IPS-11a (cell line): ENCODE data around the gene TRPC6.
"Not testable (repeated sequence)": the region's sequence is repeated elsewhere in the genome, so short reads cannot be mapped to it uniquely, and the experiment has no call there.

Source experiments
- H3K4me3 ChIP-seq: one replicate; pipeline ENCODE4 v1.5.1; 2013; ENCODE audit warnings: low read depth, low read length, control low read depth

Gene TRPC6

DNA sequence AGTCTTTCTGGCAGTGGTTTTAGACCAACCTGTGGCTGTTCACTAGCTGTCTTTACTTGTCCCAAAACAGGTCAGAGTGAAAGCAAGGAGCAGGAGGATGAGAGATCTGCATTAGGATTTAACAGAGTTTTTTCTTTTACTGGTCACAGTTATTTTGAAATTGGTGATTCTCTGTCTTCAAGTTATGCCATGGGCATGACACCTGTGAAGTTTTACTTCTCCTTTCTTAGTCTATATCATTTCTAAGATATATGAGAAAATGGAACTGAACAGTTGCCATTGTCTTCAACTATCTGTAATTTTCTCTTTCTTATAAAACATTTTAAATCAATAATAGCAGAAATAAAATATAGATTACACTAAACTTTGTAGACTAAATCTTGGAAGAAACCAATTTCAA, 60.6 kb downstream of the TRPC6 start:
- H3K4me3 ChIP-seq: no peak overlapping the region

DNA sequence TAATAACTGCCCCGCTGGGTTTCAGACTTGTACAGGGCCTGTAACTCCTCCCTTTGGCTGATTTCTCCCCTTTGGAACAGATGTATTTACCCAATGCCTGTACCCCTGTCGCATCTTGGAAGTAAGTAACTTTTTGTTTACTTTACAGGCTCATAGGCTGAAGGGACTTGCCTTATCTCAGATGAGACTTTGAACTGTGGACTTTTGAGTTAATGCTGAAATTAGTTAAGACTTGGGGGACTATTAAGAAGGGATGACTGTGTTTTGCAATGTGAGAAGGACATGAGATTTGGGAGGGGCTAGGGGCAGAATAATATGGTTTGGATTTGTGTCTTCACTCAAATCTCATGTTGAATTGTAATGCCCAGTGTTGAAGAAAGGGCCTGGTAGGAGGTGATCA, 62.0 kb downstream of the TRPC6 start:
- H3K4me3 ChIP-seq: no peak overlapping the region

DNA sequence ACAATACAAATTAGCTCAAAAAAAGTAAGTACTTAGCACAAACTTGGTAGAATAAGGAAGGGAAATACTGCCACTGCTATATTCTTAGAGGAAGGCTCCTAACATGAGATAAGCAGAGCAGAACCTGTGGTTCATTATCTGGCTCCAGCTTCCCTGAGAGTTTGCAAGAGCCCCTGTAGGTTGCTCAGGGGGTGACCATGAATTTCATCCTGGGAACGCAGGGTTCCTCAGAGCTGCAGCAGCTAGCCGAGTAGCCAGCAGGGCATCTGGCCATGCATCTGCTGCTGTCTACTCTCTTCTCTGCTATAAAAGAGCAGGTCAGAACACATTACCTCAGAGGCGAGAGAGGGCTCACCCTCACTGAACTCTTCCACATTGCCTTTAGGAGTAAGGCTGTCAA, 67.3 kb downstream of the TRPC6 start:
- no peak overlapping the region for H3K4me3 ChIP-seq

DNA sequence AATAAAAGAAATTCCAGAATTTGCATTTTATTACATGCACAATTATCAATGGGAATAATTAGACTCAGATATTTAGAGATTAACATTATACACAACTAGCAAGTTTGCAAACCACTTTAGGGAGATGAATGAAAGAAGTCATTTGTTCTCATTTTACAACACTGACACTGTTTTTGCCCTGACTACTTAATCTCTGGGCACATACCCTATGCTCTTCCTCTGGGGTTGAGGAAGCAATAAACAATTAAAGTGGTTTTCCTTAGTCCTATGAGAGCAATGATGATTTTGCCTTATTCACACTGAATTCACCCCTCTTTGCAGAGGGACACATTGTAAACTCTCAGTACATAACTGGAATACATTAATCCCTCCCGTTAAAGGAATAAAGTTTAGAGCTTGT, 72.7 kb downstream of the TRPC6 start:
- no peak overlapping the region for H3K4me3 ChIP-seq

DNA sequence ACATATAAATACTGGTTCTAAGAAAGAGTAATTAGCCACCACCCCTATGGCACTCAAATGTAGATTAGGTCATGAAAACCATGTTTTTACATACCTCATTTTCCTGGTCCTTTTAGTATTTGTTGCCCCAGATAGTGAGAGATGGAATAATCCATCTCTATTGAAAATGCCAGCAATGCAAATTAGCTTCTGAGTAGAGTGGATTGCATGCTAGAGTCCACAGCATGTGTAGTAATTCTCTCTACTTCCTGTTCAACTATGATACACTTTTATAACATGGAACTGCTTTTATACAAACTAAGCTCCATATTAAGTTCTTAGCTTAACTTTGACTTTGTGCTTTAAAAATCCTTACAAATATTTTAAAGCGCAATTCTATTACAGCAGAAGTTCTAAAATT, 73.2 kb downstream of the TRPC6 start:
- no peak overlapping the region for H3K4me3 ChIP-seq

DNA sequence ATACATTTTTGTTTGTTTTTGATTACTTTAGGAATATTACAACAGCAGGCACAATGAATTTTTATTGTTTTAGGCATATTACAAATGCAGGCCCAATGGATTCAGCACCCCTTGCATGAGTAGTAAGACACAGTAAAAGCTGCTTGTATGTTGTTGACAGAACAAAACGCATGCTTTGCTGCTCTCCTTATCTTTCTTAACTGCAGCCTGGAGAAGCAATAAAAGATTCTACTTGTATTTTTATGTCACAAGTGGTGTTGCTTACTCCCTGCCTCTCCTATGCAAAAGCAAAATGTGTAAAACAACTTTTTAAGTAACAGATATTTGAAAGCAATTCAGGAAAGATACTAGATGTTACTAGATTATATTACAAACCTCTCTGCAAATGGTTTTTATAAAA, 73.9 kb downstream of the TRPC6 start:
- no peak overlapping the region for H3K4me3 ChIP-seq

DNA sequence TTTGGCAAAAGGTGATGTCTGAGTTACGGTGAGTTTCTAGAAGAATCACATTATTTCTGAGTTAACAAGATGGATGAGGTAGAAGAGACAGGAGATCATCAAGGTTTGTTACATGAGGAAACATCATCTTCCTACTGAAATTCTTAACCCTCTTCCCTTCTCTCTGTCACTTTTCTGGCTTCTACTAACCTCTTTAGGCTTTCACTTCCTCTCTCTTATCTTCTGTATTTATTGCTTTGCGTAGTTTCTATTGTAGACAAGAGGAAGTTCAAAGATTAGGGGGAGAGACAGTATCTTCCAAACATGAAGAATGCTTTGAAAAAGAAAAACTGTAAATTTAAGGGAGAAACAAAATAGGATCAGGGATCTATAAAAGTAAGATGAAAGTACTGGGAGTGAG, 75.4 kb downstream of the TRPC6 start:
- H3K4me3 ChIP-seq: no peak overlapping the region

DNA sequence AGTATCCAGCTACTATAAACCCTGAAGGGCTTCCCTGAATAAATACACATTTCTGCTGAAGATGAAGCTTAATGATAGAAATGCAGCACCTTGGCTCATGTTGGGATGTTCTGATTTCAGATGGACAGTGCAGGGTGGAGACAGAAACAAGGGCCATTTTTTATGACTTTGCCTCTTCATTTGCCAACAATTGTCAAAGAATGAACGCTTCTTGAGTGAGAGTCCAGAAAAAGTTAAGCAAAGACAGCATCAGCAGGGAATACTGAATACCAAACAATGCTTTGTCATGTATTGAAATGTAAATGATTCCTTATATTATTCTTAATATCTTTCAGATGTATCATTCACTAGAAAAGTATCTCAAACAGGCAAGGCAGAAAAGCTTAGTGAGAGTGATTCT, 84.9 kb downstream of the TRPC6 start:
- no peak overlapping the region for H3K4me3 ChIP-seq

DNA sequence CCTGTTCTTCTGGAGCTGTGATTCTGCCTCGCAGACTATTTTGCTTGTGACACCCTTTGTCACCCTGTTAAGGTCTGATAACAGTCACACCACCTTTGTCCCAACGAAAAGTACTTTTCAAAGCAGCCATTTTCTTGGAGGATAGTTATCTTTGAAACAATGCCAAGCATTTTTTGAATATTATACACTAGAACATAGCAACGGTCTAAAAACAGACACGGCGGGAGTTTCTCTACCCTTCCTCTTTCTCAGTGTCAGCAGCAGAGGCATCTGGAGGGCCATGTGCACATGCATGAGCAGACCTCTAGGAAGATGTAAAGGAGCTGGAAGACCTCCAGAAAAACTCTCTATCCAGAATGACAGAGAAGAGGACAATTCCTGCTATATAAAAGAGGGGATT, 86.5 kb downstream of the TRPC6 start:
- H3K4me3 ChIP-seq: no peak overlapping the region

DNA sequence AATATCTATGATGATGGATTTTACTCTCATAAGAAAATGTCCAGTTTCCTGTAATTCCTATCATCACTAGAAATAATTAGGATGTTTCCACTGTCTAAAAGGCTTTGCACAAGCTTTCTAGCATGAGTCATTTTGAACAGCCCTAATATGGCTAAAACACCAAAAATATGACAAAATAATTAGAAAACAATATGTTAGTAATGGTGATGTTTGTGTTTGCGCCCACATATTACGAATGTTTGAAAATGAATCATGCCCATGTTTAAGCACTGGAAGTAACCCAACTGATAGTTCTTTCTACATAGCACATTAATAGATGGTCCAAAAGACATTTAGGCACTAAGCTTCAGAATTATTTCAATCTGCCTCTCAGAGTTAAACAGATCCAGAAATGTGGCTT, 96.0 kb downstream of the TRPC6 start:
- H3K4me3 ChIP-seq: no peak overlapping the region

DNA sequence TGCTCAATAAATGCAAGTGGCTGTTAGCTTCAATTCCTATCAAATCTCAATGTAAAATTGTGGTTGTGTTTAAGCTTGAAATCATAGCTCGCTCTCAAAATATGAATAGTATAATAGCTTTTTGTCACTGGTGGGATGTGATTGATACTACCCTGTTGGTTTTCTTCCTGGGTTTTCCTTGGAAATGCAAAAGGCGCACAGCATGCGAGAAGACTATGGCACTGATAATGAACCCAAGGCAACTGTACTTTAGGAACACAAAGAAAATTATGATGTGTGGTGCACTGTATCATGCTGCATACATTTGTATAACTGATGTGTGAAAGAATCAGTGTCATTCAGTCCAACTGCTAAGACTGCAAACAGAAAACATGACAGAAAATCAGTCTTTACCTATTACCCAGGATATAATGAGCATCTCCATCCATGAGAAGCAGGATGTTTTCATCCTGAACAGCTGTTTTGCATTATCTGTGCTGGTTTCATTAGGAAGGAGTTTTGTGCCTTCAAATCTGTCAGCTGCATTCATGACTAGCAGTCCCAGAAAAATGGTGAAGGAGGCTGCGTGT, 101.2 kb downstream of the TRPC6 start:
- no peak overlapping the region for H3K4me3 ChIP-seq

DNA sequence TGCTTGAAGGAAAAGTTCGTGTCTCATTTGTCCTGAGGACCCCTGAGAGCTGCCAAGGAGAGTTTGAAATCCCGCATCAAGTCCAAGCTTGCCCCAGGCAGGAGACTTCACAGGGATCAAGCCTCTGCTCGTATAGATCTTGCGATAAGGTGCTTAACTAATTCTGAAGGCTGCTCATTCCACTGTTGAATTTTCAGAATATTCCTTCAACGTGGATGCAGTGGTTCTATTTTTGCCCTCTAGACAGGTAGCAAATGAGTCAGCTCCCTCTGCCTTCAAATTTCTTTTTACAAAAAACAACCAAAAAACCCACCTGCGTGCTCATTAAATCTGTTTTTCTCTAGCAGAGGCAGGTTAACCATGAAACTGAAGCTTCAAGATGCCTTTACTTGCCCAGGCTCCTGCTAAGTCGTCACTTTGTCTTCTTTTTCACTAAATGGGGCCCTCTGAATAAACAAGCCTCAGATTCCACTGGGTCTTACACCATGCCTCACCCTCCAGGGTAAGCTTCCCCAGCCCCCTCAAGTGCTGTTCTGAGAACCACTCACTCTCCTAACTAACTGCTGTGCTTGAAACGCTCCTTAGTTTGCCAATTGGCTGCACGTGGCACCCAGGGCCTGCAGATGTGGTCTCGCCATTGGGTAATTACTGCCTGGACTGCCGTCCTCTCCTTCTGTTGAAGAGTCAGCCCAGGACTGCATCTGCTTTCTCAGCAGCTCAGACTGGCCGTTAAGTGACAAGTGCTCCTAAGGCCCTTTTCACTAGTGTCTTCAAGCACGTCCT, 105.0 kb downstream of the TRPC6 start:
- no peak overlapping the region for H3K4me3 ChIP-seq

DNA sequence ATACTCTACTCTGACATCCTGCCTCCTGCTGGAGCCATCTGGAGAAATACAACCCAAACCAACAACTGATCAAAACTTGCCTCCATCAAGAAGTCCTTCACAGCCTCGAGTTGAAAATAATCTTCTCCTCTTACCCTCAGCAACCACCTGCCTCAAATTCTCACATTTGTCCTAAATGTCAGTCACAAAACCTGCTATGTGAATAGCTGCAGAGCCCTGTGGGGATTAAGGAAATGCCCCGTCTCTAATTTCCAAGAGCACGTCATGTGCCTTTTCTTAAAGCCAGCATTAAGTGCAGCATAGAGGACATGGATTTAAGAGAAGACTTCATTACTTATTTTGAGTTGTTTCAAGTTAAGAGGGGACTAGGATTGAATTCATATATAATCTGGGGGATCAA, 105.9 kb downstream of the TRPC6 start:
- no peak overlapping the region for H3K4me3 ChIP-seq

DNA sequence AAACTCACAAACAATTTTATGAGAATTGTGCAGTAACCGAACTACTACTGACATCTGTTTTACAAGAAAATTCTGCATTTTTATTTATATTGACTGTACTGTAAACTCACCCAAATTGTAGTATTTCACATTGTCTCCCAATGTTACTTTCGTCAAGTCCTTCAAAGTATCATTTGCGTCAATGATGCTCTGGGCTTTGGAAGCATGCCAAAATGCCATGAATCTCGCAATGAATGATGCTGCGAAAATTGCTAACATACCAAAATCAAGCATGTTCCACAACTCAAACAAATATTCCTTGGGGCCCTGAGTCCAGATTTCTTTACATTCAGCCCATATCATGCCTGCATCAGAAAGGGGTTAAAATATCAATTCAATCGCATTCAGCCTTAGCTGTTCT, 107.6 kb downstream of the TRPC6 start:
- H3K4me3 ChIP-seq: no peak overlapping the region

DNA sequence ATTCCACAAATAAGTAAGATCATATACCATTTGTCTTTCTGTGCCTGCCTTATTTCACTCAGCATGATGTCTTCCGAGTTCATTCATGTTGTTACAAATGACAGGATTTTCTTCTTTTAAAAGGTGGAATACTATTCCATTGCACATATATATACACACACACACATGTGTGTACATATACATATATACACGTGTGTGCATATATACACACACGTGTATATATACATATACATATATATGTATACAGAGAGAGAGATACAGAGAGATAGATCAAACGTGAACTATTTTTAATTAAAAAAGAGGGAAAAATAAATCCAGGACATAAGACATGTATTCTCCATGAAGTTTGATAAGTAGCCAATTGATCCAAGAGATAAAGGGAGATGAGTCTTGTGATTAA, 108.1 kb downstream of the TRPC6 start:
- no peak overlapping the region for H3K4me3 ChIP-seq

DNA sequence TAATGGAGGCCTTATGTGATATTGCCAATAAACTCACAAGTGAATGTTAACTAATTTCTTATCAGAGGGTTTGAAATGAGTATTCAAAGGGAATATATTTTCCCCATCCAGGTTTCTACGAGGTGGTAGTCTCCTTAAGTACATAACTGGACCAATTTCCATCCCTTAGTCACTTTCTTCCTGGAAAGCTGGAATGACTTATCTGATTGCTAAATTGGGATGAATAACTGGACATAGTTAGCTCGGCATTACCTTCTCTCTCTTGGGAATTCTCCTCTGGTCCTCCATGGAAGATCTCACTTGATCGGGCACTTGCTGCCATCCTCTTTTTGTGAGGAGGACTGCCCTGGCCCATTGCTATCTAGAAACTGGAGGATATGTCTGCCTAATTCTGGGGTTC, 109.1 kb downstream of the TRPC6 start:
- H3K4me3 ChIP-seq: no peak overlapping the region

DNA sequence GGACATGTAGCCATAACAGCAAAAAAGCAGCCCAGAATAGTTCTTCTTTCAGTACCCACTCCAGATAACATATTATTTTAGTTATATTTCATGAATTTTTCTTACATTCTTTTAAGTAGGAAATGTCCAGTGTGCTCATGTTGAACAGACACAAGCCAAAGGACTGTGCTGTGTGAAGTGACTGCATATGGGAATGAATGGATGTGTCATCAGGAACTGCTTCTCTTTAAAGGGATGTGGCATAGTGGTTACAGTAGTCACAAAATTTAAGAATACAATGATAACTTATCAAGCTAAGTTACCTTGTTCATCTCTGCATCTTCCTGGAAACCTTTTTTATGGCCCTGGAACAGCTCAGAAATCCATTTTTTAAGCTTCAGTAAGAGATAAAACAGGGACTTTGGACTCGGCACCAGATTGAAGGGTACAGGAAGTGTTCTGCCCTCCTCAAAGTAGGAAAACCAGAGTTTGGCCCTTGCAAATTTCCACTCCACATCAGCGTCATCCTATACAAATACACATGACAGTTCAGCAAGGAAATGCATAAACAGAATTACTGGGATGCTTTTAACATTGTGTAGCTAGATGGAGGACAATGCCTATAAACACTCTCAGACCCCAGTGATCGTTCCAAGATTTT, 112.8 kb downstream of the TRPC6 start:
- H3K4me3 ChIP-seq: no peak overlapping the region

DNA sequence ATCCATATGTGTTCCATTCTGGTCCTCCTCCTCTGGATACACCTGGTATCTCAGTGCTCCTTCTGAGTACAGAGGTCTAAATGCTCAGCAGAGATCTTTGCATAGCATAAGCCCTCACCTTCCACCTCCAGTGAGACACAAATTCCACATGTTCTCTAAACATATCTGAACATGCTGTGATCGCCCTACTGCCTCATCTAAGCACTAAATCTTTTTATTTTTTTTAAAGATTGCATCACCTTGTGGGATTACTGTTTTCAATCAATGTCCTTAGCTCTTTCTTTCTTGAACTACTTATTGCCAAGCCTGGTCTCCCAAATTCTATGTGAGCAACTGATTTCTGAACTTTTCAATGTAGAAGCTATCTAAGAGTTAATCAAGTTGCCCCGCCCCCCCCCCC, 113.4 kb downstream of the TRPC6 start:
- no peak overlapping the region for H3K4me3 ChIP-seq

DNA sequence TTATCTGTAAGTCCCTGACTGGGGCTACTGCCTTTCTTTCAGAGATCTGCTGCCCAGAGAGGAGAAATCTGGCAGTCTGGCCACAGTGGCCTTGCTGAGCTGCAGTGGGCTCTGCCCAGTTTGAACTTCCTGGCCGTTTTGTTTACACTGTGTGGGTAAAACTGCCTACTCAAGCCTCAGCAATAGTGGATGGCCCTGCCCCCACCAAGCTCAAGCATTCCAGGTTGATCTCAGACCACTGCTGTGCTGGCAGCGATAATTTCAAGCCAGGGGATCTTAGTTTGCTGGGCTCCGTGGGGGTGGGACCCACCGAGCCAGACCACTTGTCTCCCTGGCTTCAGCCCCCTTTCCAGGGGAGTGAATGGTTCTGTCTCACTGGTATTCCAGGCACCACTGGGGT, 117.5 kb downstream of the TRPC6 start:
- H3K4me3 ChIP-seq: no peak overlapping the region

DNA sequence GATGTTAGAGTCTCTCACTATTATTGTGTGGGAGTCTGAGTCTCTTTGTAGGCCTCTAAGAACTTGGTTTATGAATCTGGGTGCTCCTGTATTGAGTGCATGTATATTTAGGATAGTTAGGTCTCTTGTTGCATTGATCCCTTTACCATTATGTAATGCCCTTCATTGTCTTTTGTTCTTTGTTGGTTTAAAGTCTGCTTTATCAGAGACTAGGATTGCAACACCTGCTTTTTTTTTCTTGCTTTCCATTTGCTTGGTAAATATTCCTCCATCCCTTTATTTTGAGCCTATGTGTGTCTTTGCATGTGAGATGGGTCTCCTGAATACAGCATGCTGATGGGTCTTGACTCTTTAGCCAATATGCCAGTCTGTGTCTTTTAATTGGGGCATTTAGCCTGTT, 119.4 kb downstream of the TRPC6 start:
- H3K4me3 ChIP-seq: not testable (repeated sequence)

DNA sequence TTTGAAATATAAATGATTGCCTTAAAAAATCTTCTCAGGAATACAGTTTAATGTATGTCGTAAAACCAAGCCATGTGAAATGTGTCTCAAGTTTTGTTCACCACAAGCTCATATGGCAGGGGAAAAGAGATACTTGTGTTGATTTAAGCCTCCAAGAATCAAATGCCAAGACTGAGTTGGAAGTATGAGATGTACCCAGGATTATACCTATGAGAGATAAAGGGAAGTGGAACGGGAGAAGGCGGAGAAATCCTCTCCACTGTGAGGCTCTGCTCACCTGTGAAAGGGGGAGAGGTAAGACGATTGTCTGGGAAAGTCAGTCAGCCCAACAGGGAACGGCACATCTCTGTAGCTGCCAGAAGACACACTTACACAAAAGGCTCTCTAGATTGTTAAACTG, 124.8 kb downstream of the TRPC6 start:
- H3K4me3 ChIP-seq: no peak overlapping the region

DNA sequence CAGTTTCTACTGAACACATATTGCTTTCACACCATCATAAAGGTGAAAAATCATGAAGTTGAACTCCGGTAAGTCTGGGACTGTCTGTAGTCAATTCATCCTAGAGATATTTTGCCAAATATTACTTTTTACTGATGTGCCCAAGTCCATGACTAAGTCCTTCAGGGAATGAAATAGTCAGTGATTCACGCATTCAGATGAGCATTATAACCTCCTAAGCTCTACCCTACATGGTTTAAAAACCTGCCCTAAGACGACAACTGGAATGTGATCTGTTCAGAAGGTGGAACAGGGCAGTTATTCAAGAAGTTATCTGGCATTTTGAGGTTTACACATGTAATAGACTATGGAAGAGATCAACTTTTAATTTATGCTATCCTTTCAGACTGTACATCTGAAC, 125.6 kb downstream of the TRPC6 start:
- H3K4me3 ChIP-seq: no peak overlapping the region

DNA sequence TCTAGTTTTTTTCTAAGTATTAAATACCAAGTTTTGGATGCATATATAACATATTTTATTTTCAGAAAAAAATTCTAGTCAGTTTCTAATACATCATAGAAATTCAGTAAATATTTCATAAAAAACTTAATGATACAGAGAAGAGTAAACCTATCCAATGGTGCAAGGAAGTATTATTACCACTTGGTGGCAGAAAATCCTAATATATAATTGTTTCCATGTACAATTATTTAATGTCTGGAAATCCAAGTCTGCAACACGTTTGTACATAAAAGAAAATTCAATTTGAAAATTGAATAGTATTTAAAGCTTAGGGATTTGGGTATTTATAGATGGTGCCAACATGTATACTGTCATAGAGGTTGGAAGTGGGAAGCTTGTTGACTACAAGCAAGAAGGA, 127.0 kb downstream of the TRPC6 start:
- H3K4me3 ChIP-seq: no peak overlapping the region
